Measurements from ENCODE around the gene PHKG2. TPM values are rescaled to one million over a fixed set of nuclear protein-coding genes. Genes with fewer than 3 reads are reported as not detected.
A peak's percentile ranks its signal among the peaks of the same experiment; 100 is the strongest.

Gene PHKG2
- total RNA-seq, 1 donor from 2014 or later: 53.5 TPM

DNA sequence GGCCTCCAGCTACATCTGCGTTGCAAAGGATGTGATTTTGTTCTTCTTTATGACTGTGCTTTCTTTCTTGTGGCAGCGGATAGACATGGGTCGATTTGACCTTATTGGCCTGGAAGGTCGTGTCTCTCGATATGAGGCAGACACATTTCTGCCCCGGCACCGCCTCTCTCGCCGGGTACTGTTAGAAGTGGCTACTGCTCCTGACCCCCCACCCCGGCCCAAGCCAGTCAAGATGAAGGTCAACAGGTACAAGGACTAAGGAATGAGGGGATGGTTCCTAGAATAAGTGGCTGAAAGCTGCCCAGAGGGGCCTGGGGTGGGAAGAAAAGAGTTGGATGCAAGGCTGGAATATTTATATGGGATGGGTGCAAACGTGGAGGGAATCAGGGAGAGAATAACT, 28.1 kb upstream of the PHKG2 start:
- Mint-ChIP-seq H3K27me3 (no peaks in the 10 kb centered on the region), H3K27ac (peak overlapping the region; percentile 67), H3K4me3 (ENCODE audit: low read depth) (no peak overlapping the region), H3K36me3 (ENCODE audit: insufficient read depth) (peaks cover 44% of the 10 kb centered on the region), H3K9me3 (ENCODE audit: low read depth) (no peaks in the 10 kb centered on the region), H3K4me1 (ENCODE audit: low read depth) (no peaks in the 10 kb centered on the region)
- DNase-seq (ENCODE audit: low spot score, unreplicated experiment): no peak
- TF ChIP-seq, protein P1, sequence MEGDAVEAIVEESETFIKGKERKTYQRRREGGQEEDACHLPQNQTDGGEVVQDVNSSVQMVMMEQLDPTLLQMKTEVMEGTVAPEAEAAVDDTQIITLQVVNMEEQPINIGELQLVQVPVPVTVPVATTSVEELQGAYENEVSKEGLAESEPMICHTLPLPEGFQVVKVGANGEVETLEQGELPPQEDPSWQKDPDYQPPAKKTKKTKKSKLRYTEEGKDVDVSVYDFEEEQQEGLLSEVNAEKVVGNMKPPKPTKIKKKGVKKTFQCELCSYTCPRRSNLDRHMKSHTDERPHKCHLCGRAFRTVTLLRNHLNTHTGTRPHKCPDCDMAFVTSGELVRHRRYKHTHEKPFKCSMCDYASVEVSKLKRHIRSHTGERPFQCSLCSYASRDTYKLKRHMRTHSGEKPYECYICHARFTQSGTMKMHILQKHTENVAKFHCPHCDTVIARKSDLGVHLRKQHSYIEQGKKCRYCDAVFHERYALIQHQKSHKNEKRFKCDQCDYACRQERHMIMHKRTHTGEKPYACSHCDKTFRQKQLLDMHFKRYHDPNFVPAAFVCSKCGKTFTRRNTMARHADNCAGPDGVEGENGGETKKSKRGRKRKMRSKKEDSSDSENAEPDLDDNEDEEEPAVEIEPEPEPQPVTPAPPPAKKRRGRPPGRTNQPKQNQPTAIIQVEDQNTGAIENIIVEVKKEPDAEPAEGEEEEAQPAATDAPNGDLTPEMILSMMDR (IDR thresholded peaks at IDR 0.05; ENCODE audit: unreplicated experiment): no peak

DNA sequence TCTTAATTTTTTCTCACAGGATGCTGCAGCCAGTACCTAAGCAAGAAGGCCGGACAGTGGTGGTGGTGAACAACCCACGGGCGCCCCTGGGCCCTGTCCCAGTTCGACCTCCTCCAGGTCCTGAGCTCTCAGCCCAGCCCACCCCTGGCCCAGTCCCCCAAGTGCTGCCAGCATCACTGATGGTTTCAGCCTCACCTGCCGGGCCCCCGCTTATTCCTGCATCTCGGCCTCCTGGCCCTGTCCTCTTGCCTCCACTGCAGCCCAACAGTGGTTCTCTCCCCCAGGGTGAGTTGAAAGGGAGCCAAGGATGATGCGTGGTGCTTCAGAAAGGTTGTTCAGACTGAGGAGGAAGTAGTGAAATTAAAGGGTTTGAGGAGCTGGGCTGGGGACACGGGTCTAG, 27.5 kb upstream of the PHKG2 start:
- Mint-ChIP-seq H3K36me3 (ENCODE audit: insufficient read depth) (peaks cover 46% of the 10 kb centered on the region), H3K4me1 (ENCODE audit: low read depth) (no peaks in the 10 kb centered on the region), H3K27me3 (no peaks in the 10 kb centered on the region), H3K27ac (no peak overlapping the region), H3K9me3 (ENCODE audit: low read depth) (no peaks in the 10 kb centered on the region), H3K4me3 (ENCODE audit: low read depth) (no peak overlapping the region)
- TF ChIP-seq, protein P1 (IDR thresholded peaks at IDR 0.05; ENCODE audit: unreplicated experiment): no peak
- DNase-seq (ENCODE audit: low spot score, unreplicated experiment): no peak

DNA sequence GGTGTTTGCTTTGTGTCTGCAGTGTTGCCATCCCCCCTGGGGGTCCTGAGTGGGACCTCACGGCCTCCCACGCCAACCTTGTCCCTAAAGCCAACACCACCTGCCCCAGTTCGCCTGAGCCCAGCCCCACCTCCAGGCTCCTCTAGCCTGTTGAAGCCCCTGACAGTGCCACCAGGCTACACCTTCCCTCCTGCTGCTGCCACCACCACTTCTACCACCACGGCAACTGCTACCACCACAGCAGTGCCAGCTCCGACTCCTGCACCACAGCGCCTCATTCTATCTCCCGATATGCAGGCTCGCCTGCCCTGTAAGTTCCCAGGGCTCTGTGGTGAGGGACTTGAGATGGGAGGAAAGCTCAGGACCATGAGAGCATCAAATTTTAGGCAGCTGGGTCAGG, 27.1 kb upstream of the PHKG2 start:
- TF ChIP-seq, protein P1 (IDR thresholded peaks at IDR 0.05; ENCODE audit: unreplicated experiment): no peak
- Mint-ChIP-seq H3K27me3 (no peaks in the 10 kb centered on the region), H3K36me3 (ENCODE audit: insufficient read depth) (peaks cover 45% of the 10 kb centered on the region), H3K9me3 (ENCODE audit: low read depth) (no peaks in the 10 kb centered on the region), H3K27ac (no peak overlapping the region), H3K4me1 (ENCODE audit: low read depth) (peaks cover 1% of the 10 kb centered on the region), H3K4me3 (ENCODE audit: low read depth) (no peak overlapping the region)
- no peak for DNase-seq (ENCODE audit: low spot score, unreplicated experiment)

GRCh38 chr16:30721606-30722005, 26.6 kb upstream of the PHKG2 start:
- no peaks in the 10 kb centered on the region for H3K27me3 Mint-ChIP-seq
- no peak for DNase-seq (ENCODE audit: low spot score, unreplicated experiment)
- H3K27ac Mint-ChIP-seq: no peak overlapping the region
- H3K36me3 Mint-ChIP-seq (ENCODE audit: insufficient read depth): peaks cover 41% of the 10 kb centered on the region
- H3K4me3 Mint-ChIP-seq (ENCODE audit: low read depth): no peak overlapping the region
- H3K4me1 Mint-ChIP-seq (ENCODE audit: low read depth): peaks cover 1% of the 10 kb centered on the region
- H3K9me3 Mint-ChIP-seq (ENCODE audit: low read depth): no peaks in the 10 kb centered on the region
- TF ChIP-seq, protein P1 (IDR thresholded peaks at IDR 0.05; ENCODE audit: unreplicated experiment): no peak

DNA sequence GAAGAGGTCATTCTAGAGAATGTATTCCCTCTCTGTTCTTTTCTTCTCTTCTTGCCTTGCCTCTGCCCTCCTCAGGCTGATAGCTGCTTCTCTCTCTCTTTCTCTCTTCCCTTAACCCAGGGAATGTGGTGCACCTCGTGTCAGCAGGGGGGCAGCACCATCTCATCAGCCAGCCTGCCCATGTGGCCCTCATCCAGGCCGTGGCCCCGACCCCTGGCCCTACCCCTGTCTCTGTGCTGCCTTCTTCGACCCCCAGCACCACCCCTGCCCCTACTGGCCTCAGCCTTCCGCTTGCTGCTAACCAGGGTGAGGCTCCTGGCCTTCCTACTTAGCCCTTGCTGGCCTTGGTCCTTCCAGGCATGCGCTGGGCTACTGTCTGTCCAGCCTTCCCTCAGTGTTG, 25.8 kb upstream of the PHKG2 start:
- TF ChIP-seq, protein P1 (IDR thresholded peaks at IDR 0.05; ENCODE audit: unreplicated experiment): no peak
- Mint-ChIP-seq H3K4me1 (ENCODE audit: low read depth) (peaks cover 1% of the 10 kb centered on the region), H3K27me3 (no peaks in the 10 kb centered on the region), H3K36me3 (ENCODE audit: insufficient read depth) (peaks cover 37% of the 10 kb centered on the region), H3K27ac (peak overlapping the region; percentile 73), H3K4me3 (ENCODE audit: low read depth) (no peak overlapping the region), H3K9me3 (ENCODE audit: low read depth) (no peaks in the 10 kb centered on the region)
- DNase-seq (ENCODE audit: low spot score, unreplicated experiment): no peak

Data from progenitor cell of endocrine pancreas (in vitro differentiated cells).